CD4-positive, alpha-beta T cell (primary cell): ENCODE data around the gene SPAG9. TPM values are rescaled to one million over a fixed set of nuclear protein-coding genes. Genes with fewer than 3 reads are reported as not detected.
A peak's percentile ranks its signal among the peaks of the same experiment; 100 is the strongest.

Experiments used
- ATAC-seq: fragments of 200-7000 bp; cut with Tn5 transposase; one replicate; pipeline ENCODE4 v1.10.0; 2022; ENCODE audit warnings: mild to moderate bottlenecking; ENCODE audit not compliant: poor library complexity
- CTCF ChIA-PET: fragments of 350-600 bp; sonication (Branson Sonifier 250); formaldehyde crosslinking; loops from one replicate; lab custom pipeline; 2021; ENCODE audit warnings: antibody characterized with exemption, inconsistent platforms; lab: Charles Lee
- POLR2A ChIA-PET: fragments of 350-600 bp; sonication (Branson Sonifier 250); formaldehyde crosslinking; loops from one replicate; lab custom pipeline; 2021; ENCODE audit warnings: antibody characterized with exemption, inconsistent platforms; lab: Charles Lee
- DNase-seq, 14 experiments: peaks; one replicate each; pipeline ENCODE4 v3.0.0-alpha.2; 2013 to 2020; ENCODE audit warnings: mixed read lengths in 2 of 14
- H3K27ac ChIP-seq, 2 donors: one replicate each; pipeline versions ENCODE4 v1.5.1 to v1.7.0; 2013; ENCODE audit warnings: low read length in 2 of 2, low read depth in 1 of 2, mild to moderate bottlenecking in 1 of 2
- H3K27me3 ChIP-seq, 2 experiments: 1 replicate in 1 of 2; 2 replicates in 1 of 2; pipeline versions ENCODE4 v1.6.1 to v1.7.0; 2013; ENCODE audit warnings: low read length in 2 of 2, control low read depth in 1 of 2, mild to moderate bottlenecking in 1 of 2, moderate library complexity in 1 of 2; ENCODE audit not compliant: insufficient read depth in 2 of 2, control insufficient read depth in 1 of 2
- H3K36me3 ChIP-seq: one replicate; pipeline ENCODE4 v1.6.1; 2013; ENCODE audit warnings: low read length, control low read depth; ENCODE audit not compliant: insufficient read depth
- H3K4me1 ChIP-seq: one replicate; pipeline ENCODE4 v1.6.1; 2013; ENCODE audit warnings: low read length, control low read depth; ENCODE audit not compliant: insufficient read depth
- H3K4me3 ChIP-seq: one replicate; pipeline ENCODE4 v1.5.1; 2013; ENCODE audit warnings: mild to moderate bottlenecking, low read length, moderate library complexity
- H3K9me3 ChIP-seq, 2 experiments: 1 replicate in 1 of 2; 2 replicates in 1 of 2; pipeline versions ENCODE4 v1.6.1 to v1.7.0; 2013; ENCODE audit warnings: low read length in 2 of 2, mild to moderate bottlenecking in 2 of 2, control low read depth in 1 of 2, moderate library complexity in 1 of 2; ENCODE audit not compliant: control insufficient read depth in 1 of 2, insufficient read depth in 1 of 2
- H3K27ac Mint-ChIP-seq: one replicate; pipeline ENCODE4 v1.8.0; 2020; ENCODE audit warnings: mixed read lengths
- H3K27me3 Mint-ChIP-seq: one replicate; pipeline ENCODE4 v1.8.0; 2021; ENCODE audit warnings: mixed read lengths
- H3K36me3 Mint-ChIP-seq: one replicate; pipeline ENCODE4 v1.8.0; 2021; ENCODE audit warnings: low read depth, mixed read lengths
- H3K4me1 Mint-ChIP-seq: one replicate; pipeline ENCODE4 v1.8.0; 2021; ENCODE audit warnings: low read depth, mixed read lengths
- H3K4me3 Mint-ChIP-seq: one replicate; pipeline ENCODE4 v1.8.0; 2020; ENCODE audit warnings: mild to moderate bottlenecking, mixed read lengths
- H3K9me3 Mint-ChIP-seq: one replicate; pipeline ENCODE4 v1.8.0; 2020; ENCODE audit warnings: mixed read lengths
- CTCF ChIP-seq: fragments of 200-600 bp; IDR thresholded peaks from one replicate; pipeline ENCODE4 v1.8.0; 2022; ENCODE audit warnings: antibody characterized with exemption, mild to moderate bottlenecking
- intact Hi-C, 2 experiments: fragments of 100-400 bp; cut with DNase I in 1 of 2; cut with micrococcal nuclease in 1 of 2; formaldehyde crosslinking; loops; one replicate each; pipeline versions ENCODE4 v1.15.1 to v1.9.0; 2023 to 2025; cut with DNase I, micrococcal nuclease
- total RNA-seq, 174 experiments: library from RNA in 2 of 174; stranded (reverse) in 2 of 174; gene quantifications; one replicate each; pipeline ENCODE4 v1.2.3 and lab custom pipeline; 2021 to 2026

SPAG9 gene
- total RNA-seq, 2 experiments from 2014 or later: 60.2 to 64.6 TPM

GRCh38 chr17:50919321-50920040, 201.2 kb downstream of the SPAG9 start:
- no peaks in the 10 kb centered on the region for H3K9me3 ChIP-seq
- H3K27me3 ChIP-seq: no peaks in the 10 kb centered on the region
- H3K4me3 Mint-ChIP-seq: peak overlapping the region; percentile 68
- no peak overlapping the region for H3K4me3 ChIP-seq
- CTCF ChIA-PET: interaction anchor here (0.5 to 1.2 kb wide), 2 partner anchors 10 to 56 kb away, joined by 3 read pairs; no protein-coding TSS in a partner anchor
- H3K27ac Mint-ChIP-seq: peak overlapping the region; percentile 93
- H3K27me3 Mint-ChIP-seq: no peaks in the 10 kb centered on the region
- no peak for TF ChIP-seq CTCF
- H3K27ac ChIP-seq: peak overlapping the region; percentile 52 to 86
- peak; percentile 90 for ATAC-seq
- no peaks in the 10 kb centered on the region for H3K36me3 Mint-ChIP-seq
- peak; percentile 58 to 96 (median 83) for DNase-seq
- peaks cover 38% of the 10 kb centered on the region for H3K4me1 Mint-ChIP-seq
- intact Hi-C loops: loop anchor here in 1 of 2 experiments (1.0 kb wide), 1 partner anchor 9 kb away; no protein-coding TSS in a partner anchor
- no peaks in the 10 kb centered on the region for H3K9me3 Mint-ChIP-seq
- POLR2A ChIA-PET: interaction anchor here (1.0 to 3.8 kb wide), 7 partner anchors 8 to 64 kb away, joined by 3 to 74 read pairs (median 5); partner anchors contain the start of gene TOB1
- no peaks in the 10 kb centered on the region for H3K36me3 ChIP-seq
- peaks cover 54% of the 10 kb centered on the region for H3K4me1 ChIP-seq

GRCh38 chr17:50918933-50919296, 201.8 kb downstream of the SPAG9 start:
- TF ChIP-seq CTCF: no peak
- H3K4me3 ChIP-seq: peak overlapping the region; percentile 1
- no peaks in the 10 kb centered on the region for H3K36me3 Mint-ChIP-seq
- CTCF ChIA-PET: interaction anchor here (0.5 to 1.2 kb wide), 3 partner anchors 9 to 55 kb away, joined by 3 read pairs; no protein-coding TSS in a partner anchor
- H3K9me3 ChIP-seq: no peaks in the 10 kb centered on the region
- intact Hi-C loops: loop anchor here in 1 of 2 experiments (1.0 kb wide), 1 partner anchor 9 kb away; no protein-coding TSS in a partner anchor
- DNase-seq (peak in 7 of 14 experiments; percentile 14 to 65 (median 54)), ATAC-seq (peak; percentile 17)
- H3K27me3 Mint-ChIP-seq: no peaks in the 10 kb centered on the region
- H3K4me3 Mint-ChIP-seq: peak overlapping the region; percentile 68
- H3K4me1 ChIP-seq: peaks cover 58% of the 10 kb centered on the region
- no peaks in the 10 kb centered on the region for H3K36me3 ChIP-seq
- H3K4me1 Mint-ChIP-seq: peaks cover 44% of the 10 kb centered on the region
- no peaks in the 10 kb centered on the region for H3K9me3 Mint-ChIP-seq
- peak overlapping the region; percentile 93 for H3K27ac Mint-ChIP-seq
- H3K27me3 ChIP-seq: no peaks in the 10 kb centered on the region
- peak overlapping the region; percentile 52 to 86 for H3K27ac ChIP-seq
- POLR2A ChIA-PET: interaction anchor here (1.0 to 3.8 kb wide), 6 partner anchors 8 to 63 kb away, joined by 3 to 74 read pairs (median 7); partner anchors contain the start of gene TOB1

GRCh38 chr17:50918071-50918932, 202.4 kb downstream of the SPAG9 start:
- no peaks in the 10 kb centered on the region for H3K27me3 Mint-ChIP-seq

More at GRCh38 chr17:50918071-50918932, 202.4 kb downstream of the SPAG9 start:
- Histone ChIP-seq H3K27me3 (no peaks in the 10 kb centered on the region), H3K4me1 (peaks cover 64% of the 10 kb centered on the region), H3K4me3 (peak overlapping the region; percentile 1), H3K36me3 (no peaks in the 10 kb centered on the region), H3K27ac (peak overlapping the region; percentile 52 to 86), H3K9me3 (no peaks in the 10 kb centered on the region)
- peak in 2 of 14 experiments; percentile 30 to 31 for DNase-seq
- H3K27ac Mint-ChIP-seq: peak overlapping the region; percentile 93
- H3K36me3 Mint-ChIP-seq: no peaks in the 10 kb centered on the region
- intact Hi-C loops: no loop called here
- TF ChIP-seq CTCF: no peak
- ChIA-PET POLR2A (interaction anchor here (0.9 to 3.8 kb wide), 7 partner anchors 9 to 62 kb away, joined by 3 to 74 read pairs (median 5); partner anchors contain the start of gene TOB1), CTCF (interaction anchor here (0.6 to 1.2 kb wide), 2 partner anchors 9 to 51 kb away, joined by 3 read pairs; no protein-coding TSS in a partner anchor)
- H3K4me3 Mint-ChIP-seq: no peak overlapping the region
- no peaks in the 10 kb centered on the region for H3K9me3 Mint-ChIP-seq
- no peak for ATAC-seq
- peaks cover 48% of the 10 kb centered on the region for H3K4me1 Mint-ChIP-seq
